ENCODE results near the gene CDON. TPM values are rescaled to one million over a fixed set of nuclear protein-coding genes. Genes with fewer than 3 reads are reported as not detected.

The CDON gene
- total RNA-seq, 2 donors from 2014 or later = 2.3 to 10.5 TPM

GRCh38 chr11:125931116-125931515, 131.6 kb downstream of the CDON start:
- Histone ChIP-seq H3K4me1 (no peaks in the 10 kb centered on the region), H3K9ac (ENCODE audit: low read depth in 2 of 2, low read length in 2 of 2) (no peak overlapping the region), H3K36me3 (no peaks in the 10 kb centered on the region), H3K27me3 (no peaks in the 10 kb centered on the region), H3K9me3 (no peaks in the 10 kb centered on the region), H3K4me3 (no peak overlapping the region), H3K27ac (no peak overlapping the region)
- DNase-seq = no peak
- TF ChIP-seq CTCF (IDR thresholded peaks at IDR 0.05) = no peak
- intact Hi-C loops (cut with DNase I) = no loop called here

- Histone ChIP-seq H3K9ac (ENCODE audit: low read depth in 2 of 2, low read length in 2 of 2) (no peak overlapping the region), H3K9me3 (no peaks in the 10 kb centered on the region), H3K27me3 (no peaks in the 10 kb centered on the region), H3K4me1 (no peaks in the 10 kb centered on the region), H3K36me3 (no peaks in the 10 kb centered on the region), H3K4me3 (no peak overlapping the region), H3K27ac (no peak overlapping the region)
- intact Hi-C loops (cut with DNase I) = no loop called here
- TF ChIP-seq CTCF (IDR thresholded peaks at IDR 0.05) = no peak
- no peak for DNase-seq
Observed at GRCh38 chr11:125930076-125930450, 132.6 kb downstream of the CDON start.

DNA sequence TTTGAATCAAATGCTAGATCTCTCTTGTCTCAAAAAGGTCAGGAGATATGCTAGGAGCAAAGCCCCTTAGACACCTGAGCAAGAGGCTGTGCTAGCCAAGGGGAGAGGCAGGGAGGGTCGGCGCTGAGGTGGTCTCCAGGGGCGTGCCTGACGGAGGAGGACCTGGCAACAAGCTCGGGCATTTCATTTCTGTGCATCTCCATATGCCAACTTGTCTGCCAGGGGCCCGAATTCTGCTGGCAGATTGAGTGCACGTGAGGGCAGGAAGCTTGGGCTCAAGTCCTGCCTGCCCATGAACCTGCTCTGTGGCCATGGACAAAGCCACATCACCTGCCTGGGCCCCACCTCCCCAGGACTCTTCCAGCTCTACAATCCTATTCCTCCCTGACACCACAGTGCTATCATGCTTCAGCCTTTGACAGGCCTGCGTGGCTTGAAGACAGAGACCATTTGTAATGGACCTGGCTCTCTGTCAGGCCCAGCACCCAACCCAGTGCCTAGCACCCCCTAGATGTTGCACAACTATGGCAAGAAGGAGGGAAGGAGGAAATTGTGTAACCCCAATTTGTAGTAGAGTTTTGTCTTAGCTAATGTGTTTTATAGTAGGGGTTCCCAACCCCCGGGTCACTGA, 133.1 kb downstream of the CDON start:
- DNase-seq = no peak
- no peaks in the 10 kb centered on the region for H3K36me3 ChIP-seq
- H3K4me3 ChIP-seq = no peak overlapping the region
- no peaks in the 10 kb centered on the region for H3K4me1 ChIP-seq
- intact Hi-C loops (cut with DNase I) = no loop called here
- no peaks in the 10 kb centered on the region for H3K27me3 ChIP-seq
- no peak overlapping the region for H3K27ac ChIP-seq
- H3K9ac ChIP-seq (ENCODE audit: low read depth in 2 of 2, low read length in 2 of 2) = no peak overlapping the region
- H3K9me3 ChIP-seq = no peaks in the 10 kb centered on the region
- TF ChIP-seq CTCF (IDR thresholded peaks at IDR 0.05) = no peak

- DNase-seq = no peak
- no peaks in the 10 kb centered on the region for H3K36me3 ChIP-seq
- no peak for TF ChIP-seq CTCF (IDR thresholded peaks at IDR 0.05)
- no peaks in the 10 kb centered on the region for H3K27me3 ChIP-seq
- intact Hi-C loops (cut with DNase I) = no loop called here
- H3K9ac ChIP-seq (ENCODE audit: low read depth in 2 of 2, low read length in 2 of 2) = no peak overlapping the region
- no peak overlapping the region for H3K4me3 ChIP-seq
- H3K9me3 ChIP-seq = no peaks in the 10 kb centered on the region
- H3K4me1 ChIP-seq = no peaks in the 10 kb centered on the region
- no peak overlapping the region for H3K27ac ChIP-seq
Observed at GRCh38 chr11:125926682-125927081, 136.0 kb downstream of the CDON start.

- no peaks in the 10 kb centered on the region for H3K36me3 ChIP-seq
- no peak overlapping the region for H3K27ac ChIP-seq
- intact Hi-C loops (cut with DNase I) = no loop called here
- H3K4me3 ChIP-seq = no peak overlapping the region
- H3K9me3 ChIP-seq = no peaks in the 10 kb centered on the region
- no peak for TF ChIP-seq CTCF (IDR thresholded peaks at IDR 0.05)
- no peaks in the 10 kb centered on the region for H3K4me1 ChIP-seq
- no peak overlapping the region for H3K9ac ChIP-seq (ENCODE audit: low read depth in 2 of 2, low read length in 2 of 2)
- no peak for DNase-seq
- H3K27me3 ChIP-seq = no peaks in the 10 kb centered on the region
Observed at GRCh38 chr11:125925804-125926203, 136.9 kb downstream of the CDON start.
